CD8-positive, alpha-beta memory T cell (primary cell): ENCODE results near the gene DOCK4. TPM values are rescaled to one million over a fixed set of nuclear protein-coding genes. Genes with fewer than 3 reads are reported as not detected.

Source experiments
- CTCF ChIA-PET: fragments of 350-600 bp; sonication (Branson Sonifier 250); formaldehyde crosslinking; loops from one replicate; lab custom pipeline; 2021; ENCODE audit warnings: antibody characterized with exemption; lab: Charles Lee
- POLR2A ChIA-PET: fragments of 350-600 bp; sonication (Branson Sonifier 250); formaldehyde crosslinking; loops from one replicate; lab custom pipeline; 2021; ENCODE audit warnings: antibody characterized with exemption; lab: Charles Lee
- DNase-seq, 5 donors: peaks; one replicate each; pipeline versions ENCODE4 v3.0.0 to v3.0.0-alpha.2; 2020 to 2022; ENCODE audit warnings: mixed read lengths in 1 of 5
- H3K27ac ChIP-seq: one replicate; pipeline ENCODE4 v1.7.0; 2013; ENCODE audit warnings: low read depth, mild to moderate bottlenecking, low read length, moderate library complexity
- H3K27me3 ChIP-seq: 2 replicates; pipeline ENCODE4 v1.7.0; 2013; ENCODE audit warnings: low read length, mild to moderate bottlenecking; ENCODE audit not compliant: insufficient read depth, poor library complexity, severe bottlenecking
- H3K36me3 ChIP-seq: 2 replicates; pipeline ENCODE4 v1.7.0; 2013; ENCODE audit warnings: mild to moderate bottlenecking, low read length, moderate library complexity; ENCODE audit not compliant: insufficient read depth
- H3K4me1 ChIP-seq: 2 replicates; pipeline ENCODE4 v1.7.0; 2013; ENCODE audit warnings: mild to moderate bottlenecking, low read length, moderate library complexity; ENCODE audit not compliant: insufficient read depth
- H3K4me3 ChIP-seq: 2 replicates; pipeline ENCODE4 v1.7.0; 2013; ENCODE audit warnings: mild to moderate bottlenecking, low read length
- H3K9me3 ChIP-seq: 2 replicates; pipeline ENCODE4 v1.7.0; 2013; ENCODE audit warnings: mild to moderate bottlenecking, low read length
- H3K27ac Mint-ChIP-seq, 8 donors: one replicate each; pipeline ENCODE4 v1.8.0; 2020 to 2021; ENCODE audit warnings: mixed read lengths in 8 of 8, mild to moderate bottlenecking in 6 of 8, inconsistent platforms in 3 of 8, moderate library complexity in 3 of 8
- H3K27me3 Mint-ChIP-seq, 2 donors: one replicate each; pipeline ENCODE4 v1.8.0; 2020 to 2021; ENCODE audit warnings: mixed read lengths in 2 of 2, mild to moderate bottlenecking in 1 of 2, moderate library complexity in 1 of 2
- H3K36me3 Mint-ChIP-seq, 3 donors: one replicate each; pipeline ENCODE4 v1.8.0; 2020 to 2021; ENCODE audit warnings: mixed read lengths in 3 of 3, inconsistent platforms in 1 of 3, mild to moderate bottlenecking in 1 of 3
- H3K4me1 Mint-ChIP-seq, 3 donors: one replicate each; pipeline ENCODE4 v1.8.0; 2020 to 2021; ENCODE audit warnings: mixed read lengths in 3 of 3, inconsistent platforms in 1 of 3, mild to moderate bottlenecking in 1 of 3
- H3K4me3 Mint-ChIP-seq, 7 donors: one replicate each; pipeline ENCODE4 v1.8.0; 2020 to 2021; ENCODE audit warnings: mixed read lengths in 7 of 7, mild to moderate bottlenecking in 6 of 7, moderate library complexity in 4 of 7, inconsistent platforms in 2 of 7
- H3K9me3 Mint-ChIP-seq, 5 donors: one replicate each; pipeline ENCODE4 v1.8.0; 2020 to 2022; ENCODE audit warnings: mixed read lengths in 5 of 5, mild to moderate bottlenecking in 3 of 5, moderate library complexity in 2 of 5, inconsistent platforms in 1 of 5
- polyA plus RNA-seq: library from polyadenylated mRNA; unstranded; fragments of 300-500 nt; fragmentation: Illumina TruSeq; gene quantifications from one replicate; pipeline ENCODE4 v1.2.3, GENCODE V29; 2021
- total RNA-seq, 2 experiments: library from RNA; stranded (reverse); gene quantifications; one replicate each; pipeline ENCODE4 v1.2.3, GENCODE V29; 2021

DOCK4 gene
- total and polyA plus RNA-seq, 3 experiments from 2014 or later, result 1.2 TPM; not detected in 1

DNA sequence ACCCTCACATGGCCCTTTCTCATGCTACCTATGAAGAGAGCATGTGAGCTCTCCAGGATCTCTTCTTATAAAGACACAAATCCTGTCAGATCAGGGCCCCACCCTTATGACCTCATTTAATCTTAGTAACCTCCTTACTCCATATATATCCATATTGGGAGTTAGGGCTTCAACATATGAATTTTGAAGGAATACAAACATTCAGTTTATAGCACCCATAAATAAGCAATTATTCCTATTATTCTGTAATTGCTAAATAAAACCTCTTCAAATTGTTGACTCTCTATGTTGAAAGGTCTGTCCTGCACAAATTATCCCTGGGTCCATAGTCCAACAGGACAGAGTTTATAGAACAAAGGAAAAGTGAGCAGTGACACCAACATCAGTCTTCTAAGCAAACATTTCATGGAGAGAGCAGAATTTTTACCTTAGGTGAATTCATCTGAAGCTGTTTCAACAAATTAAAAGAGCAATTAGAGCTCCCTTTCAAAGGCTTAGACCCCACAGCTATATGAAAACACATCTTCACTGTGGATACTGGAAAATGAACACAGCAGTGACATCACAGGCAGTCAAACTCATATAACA is 12.2 kb downstream of the DOCK4 start:
- ChIA-PET POLR2A (no interaction called here), CTCF (no interaction called here)
- Mint-ChIP-seq H3K27me3 (peaks cover 29 to 77% of the 10 kb centered on the region in 2 donors), H3K27ac (no peak overlapping the region), H3K4me1 (no peaks in the 10 kb centered on the region), H3K9me3 (peaks cover 0 to 3% (median 0%) of the 10 kb centered on the region in 5 donors), H3K36me3 (no peaks in the 10 kb centered on the region), H3K4me3 (no peak overlapping the region)
- Histone ChIP-seq H3K4me3 (no peak overlapping the region), H3K36me3 (no peaks in the 10 kb centered on the region), H3K27me3 (peaks cover 3% of the 10 kb centered on the region), H3K27ac (no peak overlapping the region), H3K4me1 (no peaks in the 10 kb centered on the region), H3K9me3 (no peaks in the 10 kb centered on the region)
- DNase-seq, result no peak

DNA sequence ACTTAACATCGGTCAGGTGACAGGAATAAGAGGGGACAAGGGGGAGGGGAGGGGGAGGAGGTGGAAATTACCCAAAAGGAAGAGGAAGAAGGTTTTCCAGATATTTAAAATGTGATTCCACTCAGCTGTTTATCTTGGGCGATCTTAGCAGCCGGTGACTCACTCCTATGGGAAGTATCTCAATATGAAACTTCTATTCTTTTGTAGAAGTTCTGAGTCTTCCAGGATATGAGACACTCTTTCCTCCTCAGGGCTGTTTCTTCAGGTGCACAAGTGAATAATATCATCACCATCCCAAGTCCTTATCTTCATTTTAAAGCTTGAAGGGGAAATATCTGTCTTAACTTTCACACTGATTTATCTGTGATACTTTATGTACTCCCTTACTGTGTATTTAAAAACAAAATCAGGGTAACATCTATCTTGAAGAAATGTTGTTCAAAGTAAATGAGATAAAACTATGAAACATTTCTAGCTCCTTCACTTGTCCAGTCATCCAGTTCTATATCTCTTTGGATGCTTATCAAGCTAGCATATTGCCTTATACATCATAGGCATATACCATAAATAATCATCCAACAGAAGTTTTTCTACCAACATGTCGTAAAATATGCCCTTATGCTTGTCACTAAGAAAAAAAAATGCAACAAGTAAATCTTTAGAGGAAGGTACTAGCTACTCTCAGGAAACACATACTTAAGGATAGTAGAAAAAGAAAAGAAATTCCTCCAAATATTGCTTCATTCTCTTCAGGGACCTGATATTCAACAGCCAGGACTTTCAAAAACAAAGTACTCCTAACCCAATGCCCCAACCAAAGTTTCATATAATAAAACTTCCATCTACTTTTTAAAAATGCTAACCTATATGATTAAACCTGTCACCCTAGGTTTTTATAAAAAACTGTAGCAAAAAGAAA is 13.7 kb downstream of the DOCK4 start:
- peaks cover 0 to 3% (median 0%) of the 10 kb centered on the region in 5 donors for H3K9me3 Mint-ChIP-seq

DNA sequence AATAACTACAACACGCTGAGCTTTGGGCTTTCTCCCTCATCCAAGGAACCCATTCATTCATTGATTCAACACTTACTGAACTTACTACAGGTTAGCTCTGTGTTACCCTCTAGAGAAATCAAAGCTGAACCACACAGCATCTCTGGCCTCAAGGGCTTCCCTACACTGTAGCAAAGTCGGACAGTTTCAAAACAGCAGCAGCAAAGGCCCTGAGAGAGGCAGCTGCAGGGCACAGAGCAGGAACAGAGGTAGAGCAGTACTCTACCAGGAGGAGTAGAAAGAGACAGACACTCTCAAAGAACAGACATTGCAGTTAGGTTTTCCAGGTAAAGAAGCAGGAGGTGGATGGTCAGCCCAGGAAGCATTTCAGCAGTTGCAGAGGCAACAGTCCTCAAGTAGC is 16.1 kb downstream of the DOCK4 start:
- no peaks in the 10 kb centered on the region for H3K36me3 Mint-ChIP-seq
- Histone ChIP-seq H3K4me1 (no peaks in the 10 kb centered on the region), H3K27me3 (no peaks in the 10 kb centered on the region), H3K9me3 (no peaks in the 10 kb centered on the region), H3K4me3 (no peak overlapping the region), H3K36me3 (no peaks in the 10 kb centered on the region), H3K27ac (no peak overlapping the region)
- peaks cover 0 to 3% (median 0%) of the 10 kb centered on the region in 5 donors for H3K9me3 Mint-ChIP-seq
- DNase-seq, result no peak
- ChIA-PET POLR2A (no interaction called here), CTCF (no interaction called here)
- no peaks in the 10 kb centered on the region for H3K4me1 Mint-ChIP-seq
- no peak overlapping the region for H3K4me3 Mint-ChIP-seq
- peaks cover 14 to 51% of the 10 kb centered on the region in 2 donors for H3K27me3 Mint-ChIP-seq
- peak overlapping the region in 1 of 8 donors; percentile 51 for H3K27ac Mint-ChIP-seq

More for the DNA sequence above, 13.7 kb downstream of the DOCK4 start:
- Histone ChIP-seq H3K4me3 (no peak overlapping the region), H3K27me3 (peaks cover 3% of the 10 kb centered on the region), H3K9me3 (no peaks in the 10 kb centered on the region), H3K4me1 (no peaks in the 10 kb centered on the region), H3K27ac (no peak overlapping the region), H3K36me3 (no peaks in the 10 kb centered on the region)
- Mint-ChIP-seq H3K36me3 (no peaks in the 10 kb centered on the region), H3K27ac (no peak overlapping the region), H3K4me1 (no peaks in the 10 kb centered on the region), H3K27me3 (peaks cover 16 to 68% of the 10 kb centered on the region in 2 donors), H3K4me3 (no peak overlapping the region)
- ChIA-PET POLR2A (no interaction called here), CTCF (interaction anchor here (1.1 kb wide), 1 partner anchor 10 kb away, joined by 3 read pairs; no protein-coding TSS in a partner anchor)
- DNase-seq, result no peak

DNA sequence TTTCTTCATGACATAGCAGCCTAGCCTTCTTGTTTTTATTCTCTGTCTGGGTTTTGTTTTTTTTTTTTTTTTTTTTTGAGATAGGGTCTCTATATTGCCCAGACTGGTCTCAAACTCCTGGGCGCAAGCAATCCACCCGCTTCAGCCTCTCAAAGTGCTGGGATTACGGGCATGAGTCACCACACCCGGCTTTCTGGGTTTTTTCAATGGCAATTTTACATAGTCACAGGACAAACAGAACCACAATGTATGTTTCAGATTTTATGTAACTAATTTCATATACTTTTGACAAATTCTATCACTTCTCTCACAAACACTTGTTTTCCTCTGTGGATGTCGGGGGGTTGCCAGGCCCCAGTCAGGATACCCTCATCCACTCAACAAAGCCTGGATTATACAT is 16.5 kb downstream of the DOCK4 start:
- Histone ChIP-seq H3K27ac (no peak overlapping the region), H3K36me3 (no peaks in the 10 kb centered on the region), H3K27me3 (no peaks in the 10 kb centered on the region), H3K4me3 (no peak overlapping the region), H3K9me3 (no peaks in the 10 kb centered on the region), H3K4me1 (no peaks in the 10 kb centered on the region)
- POLR2A ChIA-PET, result no interaction called here
- CTCF ChIA-PET, result no interaction called here
- Mint-ChIP-seq H3K4me3 (no peak overlapping the region), H3K4me1 (no peaks in the 10 kb centered on the region), H3K36me3 (no peaks in the 10 kb centered on the region), H3K27me3 (peaks cover 14 to 48% of the 10 kb centered on the region in 2 donors), H3K27ac (no peak overlapping the region), H3K9me3 (peaks cover 0 to 3% (median 0%) of the 10 kb centered on the region in 5 donors)
- DNase-seq, result no peak

DNA sequence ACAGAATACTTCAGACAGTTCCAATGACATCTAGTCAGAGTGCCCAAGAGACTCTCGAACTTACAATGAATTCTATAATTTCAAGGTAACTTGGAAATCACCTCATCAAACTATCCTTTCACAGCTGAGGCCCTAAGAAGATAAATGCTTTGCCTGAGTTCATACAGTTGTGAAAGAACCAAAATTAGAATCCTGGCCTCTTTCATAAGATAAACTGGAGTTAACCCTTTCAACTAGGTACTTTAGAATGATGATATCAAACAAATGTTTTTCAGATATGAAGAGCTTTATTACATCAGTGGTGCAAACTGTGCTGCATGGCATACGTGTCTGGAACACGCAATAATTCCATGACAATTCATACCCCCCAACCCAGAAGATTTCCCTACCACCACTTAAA is 17.9 kb downstream of the DOCK4 start:
- H3K27me3 Mint-ChIP-seq, result peaks cover 14 to 39% of the 10 kb centered on the region in 2 donors
- Histone ChIP-seq H3K4me1 (no peaks in the 10 kb centered on the region), H3K27ac (no peak overlapping the region), H3K27me3 (no peaks in the 10 kb centered on the region), H3K4me3 (no peak overlapping the region), H3K9me3 (no peaks in the 10 kb centered on the region), H3K36me3 (no peaks in the 10 kb centered on the region)
- H3K9me3 Mint-ChIP-seq, result no peaks in the 10 kb centered on the region
- DNase-seq, result no peak
- no peaks in the 10 kb centered on the region for H3K36me3 Mint-ChIP-seq
- H3K27ac Mint-ChIP-seq, result no peak overlapping the region
- no peak overlapping the region for H3K4me3 Mint-ChIP-seq
- POLR2A ChIA-PET, result no interaction called here
- no peaks in the 10 kb centered on the region for H3K4me1 Mint-ChIP-seq
- CTCF ChIA-PET, result no interaction called here

DNA sequence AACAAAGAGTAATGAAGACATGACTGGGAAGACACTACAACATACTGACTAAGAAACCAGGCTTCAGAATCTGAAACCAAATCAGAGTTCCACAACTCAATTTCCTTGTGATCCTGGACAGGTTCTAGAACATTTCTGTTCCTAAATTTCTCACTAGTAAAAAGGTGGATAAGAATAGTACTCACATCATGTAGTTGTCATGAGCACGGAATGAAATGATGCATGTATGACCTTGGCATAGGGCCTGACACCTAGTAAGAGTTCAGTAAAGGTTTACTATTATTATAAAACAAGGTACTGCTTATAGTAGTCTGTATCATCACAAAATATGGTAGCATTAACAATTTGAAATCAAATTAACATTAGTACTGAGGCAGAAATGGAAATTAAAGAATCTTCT is 19.9 kb downstream of the DOCK4 start:
- Histone ChIP-seq H3K4me1 (no peaks in the 10 kb centered on the region), H3K27me3 (no peaks in the 10 kb centered on the region), H3K4me3 (no peak overlapping the region), H3K9me3 (no peaks in the 10 kb centered on the region), H3K27ac (no peak overlapping the region), H3K36me3 (no peaks in the 10 kb centered on the region)
- CTCF ChIA-PET, result no interaction called here
- DNase-seq, result no peak
- H3K27me3 Mint-ChIP-seq, result peaks cover 14 to 27% of the 10 kb centered on the region in 2 donors
- POLR2A ChIA-PET, result no interaction called here
- no peaks in the 10 kb centered on the region for H3K9me3 Mint-ChIP-seq
- H3K4me3 Mint-ChIP-seq, result no peak overlapping the region
- H3K27ac Mint-ChIP-seq, result no peak overlapping the region
- H3K36me3 Mint-ChIP-seq, result no peaks in the 10 kb centered on the region
- H3K4me1 Mint-ChIP-seq, result no peaks in the 10 kb centered on the region

DNA sequence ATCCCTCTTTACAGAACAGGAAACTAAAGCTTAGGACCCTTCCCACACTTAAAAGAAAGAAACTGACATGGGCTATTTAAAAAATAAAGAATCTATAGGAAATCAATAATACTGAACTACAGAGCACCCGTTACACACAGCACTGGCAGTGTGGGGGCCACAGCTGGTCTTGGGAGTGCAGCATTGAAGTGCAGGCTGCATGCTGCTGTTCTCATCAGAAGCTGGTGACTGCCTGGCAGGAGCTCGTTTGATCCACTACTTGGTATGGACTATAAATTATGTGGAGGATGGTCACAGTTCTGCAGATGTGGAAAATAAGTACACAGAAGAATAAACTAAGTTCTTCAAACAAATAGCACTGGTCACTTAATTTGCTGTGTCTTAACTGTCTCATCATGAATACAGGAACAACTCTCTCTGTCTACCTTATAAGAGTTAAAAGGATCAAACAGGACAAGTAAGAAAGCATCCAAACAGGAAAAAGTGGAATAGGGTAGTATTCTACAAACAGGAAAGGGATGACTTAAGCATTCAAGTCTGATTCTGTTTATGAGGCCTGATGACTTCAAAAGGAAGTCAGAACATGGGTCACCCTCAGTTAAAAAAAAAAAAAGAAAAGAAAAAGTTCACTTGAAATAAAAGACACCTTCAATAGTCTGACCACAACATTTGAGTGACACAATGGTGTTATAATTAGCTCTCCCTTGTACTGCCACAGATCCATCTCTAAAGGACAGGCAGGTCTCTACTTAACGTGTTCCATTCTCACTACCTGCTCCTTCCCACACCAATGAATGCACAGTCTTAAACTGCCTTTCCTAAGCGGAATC is 21.0 kb downstream of the DOCK4 start:
- H3K4me3 Mint-ChIP-seq, result no peak overlapping the region
- Histone ChIP-seq H3K4me1 (no peaks in the 10 kb centered on the region), H3K27me3 (no peaks in the 10 kb centered on the region), H3K36me3 (no peaks in the 10 kb centered on the region), H3K4me3 (no peak overlapping the region), H3K9me3 (no peaks in the 10 kb centered on the region), H3K27ac (no peak overlapping the region)
- POLR2A ChIA-PET, result no interaction called here
- CTCF ChIA-PET, result no interaction called here
- no peak overlapping the region for H3K27ac Mint-ChIP-seq
- no peaks in the 10 kb centered on the region for H3K9me3 Mint-ChIP-seq
- no peaks in the 10 kb centered on the region for H3K4me1 Mint-ChIP-seq
- no peaks in the 10 kb centered on the region for H3K36me3 Mint-ChIP-seq
- peaks cover 12 to 20% of the 10 kb centered on the region in 2 donors for H3K27me3 Mint-ChIP-seq
- no peak for DNase-seq

DNA sequence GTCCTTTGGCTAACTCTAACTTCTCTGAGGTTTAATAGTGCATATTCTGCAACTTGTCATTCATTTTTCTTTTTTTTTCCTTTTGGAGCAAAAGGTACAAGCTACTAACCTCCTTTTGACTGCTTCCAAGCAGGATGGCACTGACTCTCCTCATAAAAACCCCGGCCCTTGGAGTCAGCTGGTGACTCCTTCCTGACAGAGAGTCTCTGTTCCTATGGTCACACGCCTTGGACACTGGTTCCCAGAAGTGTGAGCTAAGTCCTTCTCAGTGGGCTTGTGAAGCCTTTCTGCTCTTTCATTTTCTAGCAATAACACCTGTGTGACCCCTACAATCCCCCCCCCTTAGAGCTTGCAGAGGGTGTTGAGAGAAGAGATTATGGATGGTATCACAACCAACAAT is 21.7 kb downstream of the DOCK4 start:
- CTCF ChIA-PET, result no interaction called here
- no peaks in the 10 kb centered on the region for H3K4me1 Mint-ChIP-seq
- Histone ChIP-seq H3K4me3 (no peak overlapping the region), H3K4me1 (no peaks in the 10 kb centered on the region), H3K27me3 (no peaks in the 10 kb centered on the region), H3K36me3 (no peaks in the 10 kb centered on the region), H3K27ac (no peak overlapping the region), H3K9me3 (no peaks in the 10 kb centered on the region)
- POLR2A ChIA-PET, result no interaction called here
- H3K4me3 Mint-ChIP-seq, result no peak overlapping the region
- no peaks in the 10 kb centered on the region for H3K36me3 Mint-ChIP-seq
- peaks cover 9 to 20% of the 10 kb centered on the region in 2 donors for H3K27me3 Mint-ChIP-seq
- H3K9me3 Mint-ChIP-seq, result no peaks in the 10 kb centered on the region
- no peak for DNase-seq
- H3K27ac Mint-ChIP-seq, result no peak overlapping the region
